Bronchus fibroblast of lung (primary cell): ENCODE results near the gene OASL. TPM values are rescaled to one million over a fixed set of nuclear protein-coding genes. Genes with fewer than 3 reads are reported as not detected.

Source experiments
- total RNA-seq: library from RNA; depleted of rRNA; stranded (reverse); fragments of >200 nt; gene quantifications from 2 replicates; pipeline ENCODE4 v1.2.3, GENCODE V29; 2015

Gene OASL, protein sequence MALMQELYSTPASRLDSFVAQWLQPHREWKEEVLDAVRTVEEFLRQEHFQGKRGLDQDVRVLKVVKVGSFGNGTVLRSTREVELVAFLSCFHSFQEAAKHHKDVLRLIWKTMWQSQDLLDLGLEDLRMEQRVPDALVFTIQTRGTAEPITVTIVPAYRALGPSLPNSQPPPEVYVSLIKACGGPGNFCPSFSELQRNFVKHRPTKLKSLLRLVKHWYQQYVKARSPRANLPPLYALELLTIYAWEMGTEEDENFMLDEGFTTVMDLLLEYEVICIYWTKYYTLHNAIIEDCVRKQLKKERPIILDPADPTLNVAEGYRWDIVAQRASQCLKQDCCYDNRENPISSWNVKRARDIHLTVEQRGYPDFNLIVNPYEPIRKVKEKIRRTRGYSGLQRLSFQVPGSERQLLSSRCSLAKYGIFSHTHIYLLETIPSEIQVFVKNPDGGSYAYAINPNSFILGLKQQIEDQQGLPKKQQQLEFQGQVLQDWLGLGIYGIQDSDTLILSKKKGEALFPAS
- total RNA-seq, result 0.15 TPM in 1 of 2 replicates, not detected in the other

GRCh38 chr12:121038861-121039668, at the start of gene OASL:
TSS of gene OASL (minus strand) at chr12:121039246. CDS start at chr12:121038971, 275 bp downstream.

GRCh38 chr12:121015825-121016766, 22.9 kb downstream of the OASL start, which contains the start of gene C12orf43:
TSS of gene C12orf43 (minus strand) at chr12:121016487. CDS start at chr12:121016474, 13 bp downstream.

DNA sequence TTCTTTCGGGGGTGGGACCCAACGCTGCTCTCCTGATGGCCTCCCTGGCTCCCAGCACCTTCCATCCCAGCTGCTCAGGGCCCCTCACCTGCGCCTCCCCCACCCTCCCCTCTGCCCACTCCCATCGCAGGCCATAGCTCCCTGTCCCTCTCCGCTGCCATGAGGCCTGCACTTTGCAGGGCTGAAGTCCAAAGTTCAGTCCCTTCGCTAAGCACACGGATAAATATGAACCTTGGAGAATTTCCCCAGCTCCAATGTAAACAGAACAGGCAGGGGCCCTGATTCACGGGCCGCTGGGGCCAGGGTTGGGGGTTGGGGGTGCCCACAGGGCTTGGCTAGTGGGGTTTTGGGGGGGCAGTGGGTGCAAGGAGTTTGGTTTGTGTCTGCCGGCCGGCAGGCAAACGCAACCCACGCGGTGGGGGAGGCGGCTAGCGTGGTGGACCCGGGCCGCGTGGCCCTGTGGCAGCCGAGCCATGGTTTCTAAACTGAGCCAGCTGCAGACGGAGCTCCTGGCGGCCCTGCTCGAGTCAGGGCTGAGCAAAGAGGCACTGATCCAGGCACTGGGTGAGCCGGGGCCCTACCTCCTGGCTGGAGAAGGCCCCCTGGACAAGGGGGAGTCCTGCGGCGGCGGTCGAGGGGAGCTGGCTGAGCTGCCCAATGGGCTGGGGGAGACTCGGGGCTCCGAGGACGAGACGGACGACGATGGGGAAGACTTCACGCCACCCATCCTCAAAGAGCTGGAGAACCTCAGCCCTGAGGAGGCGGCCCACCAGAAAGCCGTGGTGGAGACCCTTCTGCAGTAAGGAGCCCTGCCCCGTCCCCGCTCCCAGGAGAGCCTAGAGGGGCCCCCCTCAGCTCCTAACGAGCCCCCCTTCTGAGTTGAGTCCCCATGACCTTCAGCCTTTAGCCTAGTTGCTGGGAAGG, 60.5 kb downstream of the OASL start, which contains the start of gene HNF1A:
Gene HNF1A, plus strand, starts transcription at position 248 of the 924 bp plus-strand sequence. Its CDS starts 226 bp downstream, at position 474.

Other genes with a start within 250 kb of the OASL start
- 5.2 and 7.1 TPM in 2 replicates for gene SPPL3, start 134.9 kb downstream of the OASL start, total RNA-seq
- not detected in 2 replicates for gene HNF1A, start 60.7 kb downstream of the OASL start, total RNA-seq
- 11.6 and 14.4 TPM in 2 replicates for gene C12orf43, start 22.8 kb downstream of the OASL start, total RNA-seq
- gene P2RX7, start 93.6 kb upstream of the OASL start, total RNA-seq, result 0.15 and 0.50 TPM in 2 replicates
- 23.6 and 29.4 TPM in 2 replicates for gene P2RX4, start 170.9 kb upstream of the OASL start, total RNA-seq